HG02885 (cell line): ENCODE measurements around the gene ABCC1.

Experiments used
- ATAC-seq: cut with Tn5 transposase; IDR thresholded peaks from one replicate; pipeline ENCODE4 v1.9.1; 2021; ENCODE audit warnings: mild to moderate bottlenecking; ENCODE audit not compliant: unreplicated experiment, poor library complexity

Gene ABCC1

GRCh38 chr16:16071631-16072244 is 122.3 kb downstream of the ABCC1 start:
- ATAC-seq: no peak

- no peak for ATAC-seq
Measured at GRCh38 chr16:16073001-16073545, 123.7 kb downstream of the ABCC1 start.

DNA sequence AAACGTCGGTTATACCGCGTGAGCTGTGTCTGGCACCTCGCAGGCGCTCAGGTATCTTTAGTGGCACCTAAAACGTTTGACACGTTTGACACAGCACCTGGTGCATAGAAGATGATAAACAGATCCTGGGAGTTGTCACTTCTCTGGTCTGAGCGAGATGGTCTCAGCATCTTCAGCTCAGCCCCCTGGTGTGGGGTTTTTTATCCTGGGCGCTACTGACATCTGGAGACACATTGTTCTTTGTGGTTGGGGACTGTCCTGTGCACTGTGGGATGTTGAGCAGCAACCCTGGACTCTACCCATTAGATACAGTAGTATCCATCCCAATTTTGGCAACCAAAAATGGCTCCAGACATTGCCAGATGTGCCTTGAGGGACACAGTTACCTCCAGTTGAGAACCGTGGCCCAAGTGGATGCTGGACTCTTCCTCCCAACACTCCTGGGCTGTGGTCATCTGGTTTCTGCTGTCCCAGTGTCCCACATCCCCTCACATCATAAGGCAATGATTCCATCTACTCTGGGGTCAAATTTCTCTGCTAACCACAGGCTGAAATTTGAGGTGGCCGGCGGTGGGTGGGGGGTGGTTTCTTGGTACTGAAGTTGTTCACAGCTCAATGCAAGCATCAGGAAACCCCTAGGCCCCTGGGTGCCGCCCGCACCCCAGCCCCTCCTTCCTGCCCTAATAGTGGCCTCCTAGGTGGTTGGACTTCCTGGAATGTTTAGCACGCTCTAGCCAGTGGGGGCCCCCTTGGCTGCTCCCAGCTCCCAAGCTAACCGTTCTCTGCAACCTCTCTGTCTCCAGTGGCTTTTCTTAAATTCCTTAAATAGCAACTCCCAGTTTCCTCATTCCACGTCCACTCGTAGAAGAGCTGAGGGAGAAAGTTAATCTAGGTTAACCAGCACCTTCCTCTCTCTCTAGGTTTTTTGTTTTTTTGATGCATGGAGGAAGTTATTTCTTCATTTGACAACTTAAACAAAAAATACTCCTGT is 124.8 kb downstream of the ABCC1 start:
- ATAC-seq: no peak

GRCh38 chr16:16075488-16076422 is 126.3 kb downstream of the ABCC1 start:
- ATAC-seq: no peak

- ATAC-seq: no peak
Measured at GRCh38 chr16:16076423-16076813, 127.0 kb downstream of the ABCC1 start.

DNA sequence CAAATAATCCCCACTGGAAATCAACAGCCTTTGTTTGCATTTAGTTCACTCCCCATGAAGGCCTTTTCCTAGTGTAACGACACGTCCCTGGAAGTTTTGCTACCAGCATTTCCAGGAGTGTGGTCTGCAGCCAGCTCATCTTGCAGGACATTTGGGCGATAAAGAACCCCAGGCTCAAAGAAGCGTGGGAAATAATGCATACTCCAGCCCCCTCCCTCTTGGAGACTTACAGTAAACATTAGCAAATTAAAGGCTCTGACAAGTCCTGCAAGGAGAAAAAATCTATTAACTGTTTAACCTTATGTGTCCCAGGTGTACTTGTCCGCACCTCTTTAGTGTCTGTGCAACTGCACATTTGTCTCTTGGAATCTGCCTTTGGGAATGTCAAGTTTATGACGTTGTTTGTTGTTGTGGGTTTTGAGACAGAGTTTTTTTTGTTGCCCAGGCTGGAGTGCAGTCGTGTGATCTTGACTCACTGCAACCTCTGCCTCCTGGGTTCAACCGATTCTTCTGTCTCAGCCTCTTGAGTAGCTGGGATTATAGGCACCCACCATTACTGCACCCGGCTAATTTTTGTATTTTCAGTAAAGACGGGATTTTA is 131.1 kb downstream of the ABCC1 start:
- no peak for ATAC-seq

DNA sequence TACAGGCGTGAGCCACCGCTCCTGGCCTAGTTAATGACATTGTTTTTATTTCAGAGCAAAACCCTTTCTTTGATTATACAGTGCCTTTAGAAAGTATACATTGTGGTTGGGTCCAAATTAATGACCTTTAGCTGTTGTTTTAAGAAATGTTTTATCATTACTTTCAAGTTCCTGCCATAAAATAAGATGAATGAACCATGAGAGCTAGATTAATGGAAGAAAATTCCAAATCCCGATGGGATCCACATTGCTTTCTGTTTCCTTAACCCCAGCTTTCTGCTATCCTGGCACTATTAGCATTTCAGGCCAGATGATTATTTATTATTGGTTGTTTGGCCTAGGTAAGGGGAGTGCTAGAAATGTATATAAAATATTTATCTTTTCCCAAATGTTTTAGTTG is 131.7 kb downstream of the ABCC1 start:
- ATAC-seq: no peak

DNA sequence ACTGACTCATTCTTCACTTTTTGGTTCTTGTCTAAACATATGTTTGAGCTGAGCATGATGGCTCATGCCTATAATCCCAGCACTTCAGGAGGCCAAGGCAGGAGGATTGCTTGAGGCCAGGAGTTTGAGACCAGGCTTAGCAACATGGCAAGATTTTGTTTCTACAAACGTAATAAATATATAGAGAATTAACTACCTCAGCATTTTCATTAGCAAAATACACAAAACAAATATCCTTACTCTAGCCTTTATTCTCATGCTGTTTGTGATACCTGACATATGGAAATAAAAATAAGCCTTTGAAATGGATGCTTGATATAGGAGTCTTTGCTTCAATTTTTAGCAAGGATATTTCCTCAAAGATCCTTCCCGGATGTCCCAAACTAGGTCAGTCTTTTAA is 132.8 kb downstream of the ABCC1 start:
- ATAC-seq: no peak

DNA sequence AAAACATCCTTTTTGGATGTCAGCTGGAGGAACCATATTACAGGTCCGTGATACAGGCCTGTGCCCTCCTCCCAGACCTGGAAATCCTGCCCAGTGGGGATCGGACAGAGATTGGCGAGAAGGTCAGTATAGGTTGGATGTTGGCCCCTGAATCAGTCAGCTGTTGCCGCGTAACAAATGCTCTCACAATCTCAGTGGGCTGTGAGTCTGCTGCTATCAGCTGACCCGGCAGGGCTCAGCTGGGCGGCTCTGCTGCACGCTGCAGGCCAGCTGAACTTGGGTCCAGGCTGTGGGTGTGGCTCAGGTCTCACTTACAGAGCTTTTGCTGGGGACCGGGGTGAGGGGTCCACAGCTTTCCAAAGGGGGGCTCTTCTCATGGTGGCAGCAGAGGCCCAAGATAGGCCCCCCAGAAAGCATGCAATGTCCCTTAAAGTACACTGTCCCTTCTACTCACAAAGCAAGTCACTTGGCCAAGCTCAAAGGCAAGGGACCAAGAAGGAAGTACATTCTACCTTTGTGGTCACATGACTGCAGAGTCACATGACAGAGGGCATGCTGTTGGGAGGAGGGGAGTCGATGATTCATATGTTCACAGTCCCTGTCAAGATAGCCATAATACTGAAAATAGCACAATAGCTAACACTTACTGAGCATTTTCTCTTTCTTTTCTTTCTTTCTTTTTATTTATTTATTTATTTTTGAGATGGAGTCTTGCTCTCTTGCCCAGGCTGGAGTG is 134.2 kb downstream of the ABCC1 start:
- ATAC-seq: no peak

GRCh38 chr16:16084874-16085273 is 135.5 kb downstream of the ABCC1 start:
- no peak for ATAC-seq

DNA sequence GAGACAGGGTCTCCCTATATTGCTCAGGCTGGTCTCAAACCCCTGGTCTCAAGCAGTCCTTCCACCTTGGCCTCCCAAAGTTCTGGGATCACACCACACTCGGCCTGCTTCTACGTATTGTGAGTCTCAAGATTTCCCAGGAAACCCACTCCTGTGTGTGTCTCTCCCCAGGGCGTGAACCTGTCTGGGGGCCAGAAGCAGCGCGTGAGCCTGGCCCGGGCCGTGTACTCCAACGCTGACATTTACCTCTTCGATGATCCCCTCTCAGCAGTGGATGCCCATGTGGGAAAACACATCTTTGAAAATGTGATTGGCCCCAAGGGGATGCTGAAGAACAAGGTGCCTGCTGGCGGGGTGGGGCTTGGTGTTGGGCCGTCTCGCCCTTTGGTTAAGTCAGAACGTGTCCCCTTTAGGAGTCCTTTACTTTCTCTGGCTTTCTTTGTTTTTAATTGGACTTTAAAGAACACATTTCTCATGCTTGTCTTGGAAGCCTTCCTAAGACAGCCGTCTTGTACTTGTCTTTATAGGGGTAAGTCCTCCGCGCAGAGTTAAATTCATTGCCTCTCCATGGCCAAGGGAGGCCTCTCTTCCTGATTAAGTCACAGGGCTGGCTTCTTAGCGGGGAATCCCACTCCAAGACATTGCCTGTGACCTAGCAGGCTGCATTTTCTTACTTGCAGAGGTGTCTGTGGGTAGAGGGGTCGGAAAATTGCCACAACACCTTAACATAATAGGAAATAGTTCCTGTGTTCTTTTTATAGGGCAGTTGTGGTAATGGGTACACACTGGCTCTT is 137.4 kb downstream of the ABCC1 start:
- no peak for ATAC-seq

DNA sequence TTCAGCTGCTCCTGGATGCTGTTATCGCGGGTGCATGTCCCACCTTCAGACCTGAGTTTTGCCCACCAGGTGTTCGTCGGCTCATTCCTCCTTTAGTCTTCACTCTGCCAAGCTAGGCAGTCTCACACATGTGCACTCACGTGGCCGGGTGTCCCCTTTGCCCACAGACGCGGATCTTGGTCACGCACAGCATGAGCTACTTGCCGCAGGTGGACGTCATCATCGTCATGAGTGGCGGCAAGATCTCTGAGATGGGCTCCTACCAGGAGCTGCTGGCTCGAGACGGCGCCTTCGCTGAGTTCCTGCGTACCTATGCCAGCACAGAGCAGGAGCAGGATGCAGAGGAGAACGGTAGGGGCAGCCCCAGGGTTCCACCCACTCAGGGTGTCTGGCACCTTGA is 140.8 kb downstream of the ABCC1 start:
- ATAC-seq: no peak

GRCh38 chr16:16092925-16093627 is 143.7 kb downstream of the ABCC1 start:
- ATAC-seq: no peak

DNA sequence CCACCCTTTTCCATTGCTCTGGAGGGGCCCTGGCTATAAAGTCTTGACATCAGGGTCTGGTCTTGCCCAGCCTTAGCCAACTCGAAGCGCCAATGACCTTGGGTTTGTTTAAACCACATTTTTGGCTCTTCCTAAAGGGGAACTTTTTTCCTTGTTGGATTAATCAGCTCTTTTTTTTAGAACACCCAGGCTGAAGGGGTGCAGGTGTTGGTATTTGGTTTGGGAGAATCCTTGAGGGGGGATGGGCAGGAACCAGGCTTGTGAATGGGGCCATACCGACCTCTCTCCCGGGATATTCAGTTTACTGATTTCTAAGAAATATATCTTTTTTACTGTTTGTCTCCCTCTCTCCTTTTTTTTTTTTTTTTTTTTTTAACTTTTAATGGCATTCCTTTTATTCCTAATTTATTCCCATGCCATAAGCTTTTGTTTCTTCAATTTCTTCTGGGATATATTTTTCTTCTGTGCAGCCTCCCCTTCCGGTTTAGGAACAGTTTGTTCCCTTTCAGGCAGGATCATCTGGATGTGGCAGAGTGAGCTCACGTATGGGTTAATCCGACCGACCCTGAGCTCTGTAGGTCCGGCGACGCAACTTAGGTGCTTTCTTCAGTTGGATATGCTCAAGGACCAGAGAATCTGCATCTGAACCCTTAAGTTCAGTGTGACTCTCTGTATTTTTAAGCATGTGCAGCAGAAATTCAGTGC is 144.4 kb downstream of the ABCC1 start:
- no peak for ATAC-seq

DNA sequence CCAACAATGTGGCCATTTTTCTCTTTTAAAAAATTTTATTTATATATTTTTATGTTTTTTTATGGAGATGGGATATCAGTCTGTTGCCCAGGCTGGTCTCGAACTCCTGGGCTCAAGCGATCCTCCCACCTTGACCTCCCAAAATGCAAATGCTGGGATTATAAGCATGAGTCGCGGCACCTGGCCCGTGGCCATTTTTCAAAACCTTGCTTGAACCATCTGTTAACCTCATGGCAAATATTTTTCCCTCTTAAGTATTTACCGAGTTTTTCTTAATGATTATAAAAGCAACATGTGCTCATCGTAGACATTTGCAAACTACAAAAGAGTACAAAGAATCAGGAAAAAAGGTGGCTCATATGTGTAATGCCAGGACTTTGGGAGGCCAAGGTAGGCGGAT is 146.2 kb downstream of the ABCC1 start:
- no peak for ATAC-seq

DNA sequence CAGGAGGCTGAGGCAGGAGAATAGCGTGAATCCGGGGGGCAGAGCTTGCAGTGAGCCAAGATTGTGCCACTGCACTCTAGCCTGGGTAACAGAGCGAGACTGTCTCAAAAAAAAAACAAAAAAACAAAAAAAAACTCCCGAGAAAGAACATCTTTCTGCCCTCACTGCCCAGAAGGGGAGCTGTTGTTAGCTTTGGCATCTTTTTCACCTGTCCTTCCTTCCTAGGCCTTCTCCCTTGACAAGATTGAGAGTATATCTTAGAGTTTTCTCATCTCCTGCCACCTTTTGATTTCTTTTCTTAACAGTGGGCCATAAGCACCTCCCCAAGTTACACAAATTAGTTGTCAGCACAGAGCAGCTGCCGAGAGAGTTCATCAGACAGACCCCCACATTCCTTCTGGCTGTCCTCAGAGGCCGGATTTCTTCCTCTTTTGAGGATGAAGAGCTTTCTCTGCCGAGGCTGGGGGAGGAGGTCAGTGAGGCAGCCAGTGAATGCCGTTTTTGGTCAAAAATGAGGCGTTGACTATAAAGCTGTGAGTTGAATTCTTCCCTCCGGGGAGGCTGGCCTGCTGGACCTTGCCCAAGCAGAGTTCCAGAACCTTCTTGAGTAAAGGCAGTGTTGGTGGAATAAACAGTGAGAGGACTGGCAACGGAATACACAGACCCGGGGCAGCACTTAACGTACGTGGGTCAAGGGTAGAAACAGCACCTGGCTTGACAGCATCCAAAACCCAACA is 146.9 kb downstream of the ABCC1 start:
- no peak for ATAC-seq

GRCh38 chr16:16096858-16097213 is 147.4 kb downstream of the ABCC1 start:
- no peak for ATAC-seq
